ENCODE measurements around the gene SFXN2. TPM values are rescaled to one million over a fixed set of nuclear protein-coding genes. Genes with fewer than 3 reads are reported as not detected.
"Not testable (repeated sequence)": the region's sequence is repeated elsewhere in the genome, so short reads cannot be mapped to it uniquely, and the experiment has no call there.

The SFXN2 gene
- total RNA-seq, 1 donor from 2014 or later: 12.0 TPM

DNA sequence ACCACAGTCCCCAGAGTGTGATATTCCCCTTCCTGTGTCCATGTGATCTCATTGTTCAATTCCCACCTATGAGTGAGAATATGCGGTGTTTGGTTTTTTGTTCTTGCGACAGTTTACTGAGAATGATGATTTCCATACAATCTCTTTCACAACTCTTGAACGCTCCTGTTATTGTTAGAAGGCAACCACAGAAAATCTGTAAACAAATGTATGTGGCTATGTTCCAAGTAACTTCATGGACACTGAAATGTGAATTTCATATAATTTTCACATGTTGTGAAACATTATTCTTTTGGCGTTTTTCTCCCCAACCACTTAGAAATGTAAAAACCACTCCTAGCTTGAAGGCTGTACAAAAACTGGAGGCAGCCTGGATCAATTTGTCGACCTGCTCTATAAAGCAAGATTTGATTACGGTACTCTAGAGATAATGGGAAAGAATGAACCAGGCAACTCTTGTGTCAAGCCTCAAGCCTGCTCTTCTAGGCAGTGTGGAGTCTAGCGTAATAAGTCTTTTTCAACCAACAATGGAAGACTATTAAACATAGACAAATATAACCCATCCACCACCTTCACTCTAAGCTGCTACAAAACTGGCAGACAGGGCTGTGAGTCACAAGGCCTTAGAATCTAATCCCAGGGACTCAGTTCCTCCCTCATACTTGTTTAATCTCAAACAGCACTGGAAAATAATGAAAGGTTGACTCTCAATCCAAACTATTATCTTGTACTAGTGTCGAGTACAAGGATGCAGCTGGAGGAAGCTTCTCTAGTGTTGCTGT is 23.0 kb upstream of the SFXN2 start:
- Histone ChIP-seq H3K4me3 (no peak overlapping the region), H3K9me3 (no peaks in the 10 kb centered on the region), H3K36me3 (peaks cover 7% of the 10 kb centered on the region), H3K27ac (no peak overlapping the region), H3K4me1 (no peaks in the 10 kb centered on the region), H3K27me3 (no peaks in the 10 kb centered on the region)
- no peak for DNase-seq
- ATAC-seq: no peak
- intact Hi-C loops (cut with DNase I): no loop called here
- TF ChIP-seq, protein P1, sequence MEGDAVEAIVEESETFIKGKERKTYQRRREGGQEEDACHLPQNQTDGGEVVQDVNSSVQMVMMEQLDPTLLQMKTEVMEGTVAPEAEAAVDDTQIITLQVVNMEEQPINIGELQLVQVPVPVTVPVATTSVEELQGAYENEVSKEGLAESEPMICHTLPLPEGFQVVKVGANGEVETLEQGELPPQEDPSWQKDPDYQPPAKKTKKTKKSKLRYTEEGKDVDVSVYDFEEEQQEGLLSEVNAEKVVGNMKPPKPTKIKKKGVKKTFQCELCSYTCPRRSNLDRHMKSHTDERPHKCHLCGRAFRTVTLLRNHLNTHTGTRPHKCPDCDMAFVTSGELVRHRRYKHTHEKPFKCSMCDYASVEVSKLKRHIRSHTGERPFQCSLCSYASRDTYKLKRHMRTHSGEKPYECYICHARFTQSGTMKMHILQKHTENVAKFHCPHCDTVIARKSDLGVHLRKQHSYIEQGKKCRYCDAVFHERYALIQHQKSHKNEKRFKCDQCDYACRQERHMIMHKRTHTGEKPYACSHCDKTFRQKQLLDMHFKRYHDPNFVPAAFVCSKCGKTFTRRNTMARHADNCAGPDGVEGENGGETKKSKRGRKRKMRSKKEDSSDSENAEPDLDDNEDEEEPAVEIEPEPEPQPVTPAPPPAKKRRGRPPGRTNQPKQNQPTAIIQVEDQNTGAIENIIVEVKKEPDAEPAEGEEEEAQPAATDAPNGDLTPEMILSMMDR (IDR thresholded peaks at IDR 0.05): no peak

DNA sequence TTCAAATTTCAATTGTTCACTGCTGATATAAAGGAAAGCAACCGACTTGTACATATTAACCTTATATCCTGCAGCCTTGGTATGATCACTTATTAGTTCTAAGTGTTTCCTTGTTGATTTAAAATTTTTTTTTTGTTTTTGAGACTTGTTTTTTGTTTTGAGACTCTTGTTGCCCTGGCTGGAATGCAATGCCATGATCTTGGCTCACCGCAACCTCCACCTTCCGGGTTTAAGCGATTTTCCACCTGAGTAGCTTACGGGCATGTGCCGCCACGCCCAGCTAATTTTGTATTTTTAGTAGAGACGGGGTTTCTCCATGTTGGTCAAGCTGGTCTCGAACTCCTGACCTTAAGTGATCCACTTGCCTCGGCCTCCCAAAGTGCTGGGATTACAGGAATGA is 19.0 kb upstream of the SFXN2 start:
- H3K4me1 ChIP-seq; intact Hi-C loops (cut with DNase I); H3K27ac ChIP-seq; DNase-seq; H3K9me3 ChIP-seq; H3K4me3 ChIP-seq; ATAC-seq; H3K27me3 ChIP-seq: not testable (repeated sequence)
- peaks cover 36% of the 10 kb centered on the region for H3K36me3 ChIP-seq

- Histone ChIP-seq H3K27ac (no peak overlapping the region), H3K9me3 (no peaks in the 10 kb centered on the region), H3K4me1 (no peaks in the 10 kb centered on the region), H3K27me3 (no peaks in the 10 kb centered on the region), H3K4me3 (no peak overlapping the region), H3K36me3 (peaks cover 36% of the 10 kb centered on the region)
- ATAC-seq: no peak
- TF ChIP-seq, protein P1 (IDR thresholded peaks at IDR 0.05): no peak
- no peak for DNase-seq
- intact Hi-C loops (cut with DNase I): no loop called here
These were observed 17.7 kb upstream of the SFXN2 start for GRCh38 chr10:102696736-102697135.

DNA sequence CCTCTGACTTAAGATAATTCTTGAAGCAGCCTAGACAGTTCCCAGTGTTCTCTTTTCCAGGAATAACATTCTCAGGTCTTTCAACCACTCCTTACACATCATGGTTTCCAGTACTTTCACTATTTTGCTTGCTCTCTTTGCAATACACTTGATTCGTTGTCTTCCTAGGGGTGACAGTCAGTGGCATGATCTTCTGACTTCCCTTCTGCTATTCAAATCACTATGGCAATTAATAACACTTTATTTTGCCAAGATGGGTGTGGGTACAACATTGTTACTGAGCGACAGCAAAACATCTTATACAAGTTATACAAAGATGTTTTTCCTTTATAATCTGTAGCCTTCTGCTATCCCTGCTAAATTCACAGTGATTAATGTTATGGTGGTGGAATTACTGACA is 15.5 kb upstream of the SFXN2 start:
- no peaks in the 10 kb centered on the region for H3K9me3 ChIP-seq
- no peaks in the 10 kb centered on the region for H3K4me1 ChIP-seq
- no peak overlapping the region for H3K4me3 ChIP-seq
- peaks cover 36% of the 10 kb centered on the region for H3K36me3 ChIP-seq
- ATAC-seq (no peak), DNase-seq (no peak)
- intact Hi-C loops (cut with DNase I): no loop called here
- TF ChIP-seq, protein P1 (IDR thresholded peaks at IDR 0.05): no peak
- no peak overlapping the region for H3K27ac ChIP-seq
- no peaks in the 10 kb centered on the region for H3K27me3 ChIP-seq

DNA sequence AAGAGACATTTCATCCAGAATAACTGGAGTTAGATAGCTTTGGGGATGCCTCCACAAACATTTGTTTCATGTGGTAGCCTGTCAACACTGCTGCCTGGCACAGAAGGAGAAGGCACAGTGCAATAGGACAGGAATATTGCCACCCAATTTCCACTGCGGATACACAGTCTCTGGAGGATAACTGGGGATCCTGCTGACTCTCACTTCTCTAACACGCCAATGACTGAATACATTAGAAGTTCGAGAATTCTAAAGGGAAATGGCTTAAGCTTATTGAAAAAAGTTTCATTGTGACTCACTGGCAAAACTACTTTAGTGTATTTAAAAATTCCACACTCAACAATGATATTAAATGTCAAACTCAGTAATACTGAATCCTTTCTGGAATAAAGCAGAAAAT is 13.2 kb upstream of the SFXN2 start:
- Histone ChIP-seq H3K4me1 (peaks cover 5% of the 10 kb centered on the region), H3K36me3 (peaks cover 37% of the 10 kb centered on the region), H3K27ac (no peak overlapping the region), H3K9me3 (no peaks in the 10 kb centered on the region), H3K27me3 (no peaks in the 10 kb centered on the region), H3K4me3 (no peak overlapping the region)
- DNase-seq (no peak), ATAC-seq (no peak)
- intact Hi-C loops (cut with DNase I): no loop called here
- TF ChIP-seq, protein P1 (IDR thresholded peaks at IDR 0.05): no peak

GRCh38 chr10:102701796-102702195 is 12.6 kb upstream of the SFXN2 start:
- DNase-seq (no peak), ATAC-seq (no peak)
- peaks cover 5% of the 10 kb centered on the region for H3K4me1 ChIP-seq
- no peaks in the 10 kb centered on the region for H3K9me3 ChIP-seq
- TF ChIP-seq, protein P1 (IDR thresholded peaks at IDR 0.05): no peak
- no peak overlapping the region for H3K27ac ChIP-seq
- intact Hi-C loops (cut with DNase I): no loop called here
- H3K4me3 ChIP-seq: no peak overlapping the region
- H3K36me3 ChIP-seq: peaks cover 33% of the 10 kb centered on the region
- no peaks in the 10 kb centered on the region for H3K27me3 ChIP-seq

Data from upper lobe of right lung (tissue), 1 donor.